HK-2 (cell line): ENCODE data around the gene STUM.
"Not testable (repeated sequence)": the region's sequence is repeated elsewhere in the genome, so short reads cannot be mapped to it uniquely, and the experiment has no call there.

Experiments used
- DNase-seq: peaks from one replicate; pipeline ENCODE4 v3.0.0-alpha.2; 2018; ENCODE audit not compliant: unreplicated experiment

Gene STUM

GRCh38 chr1:226603858-226604559, 55.4 kb downstream of the STUM start:
- DNase-seq, result no peak

DNA sequence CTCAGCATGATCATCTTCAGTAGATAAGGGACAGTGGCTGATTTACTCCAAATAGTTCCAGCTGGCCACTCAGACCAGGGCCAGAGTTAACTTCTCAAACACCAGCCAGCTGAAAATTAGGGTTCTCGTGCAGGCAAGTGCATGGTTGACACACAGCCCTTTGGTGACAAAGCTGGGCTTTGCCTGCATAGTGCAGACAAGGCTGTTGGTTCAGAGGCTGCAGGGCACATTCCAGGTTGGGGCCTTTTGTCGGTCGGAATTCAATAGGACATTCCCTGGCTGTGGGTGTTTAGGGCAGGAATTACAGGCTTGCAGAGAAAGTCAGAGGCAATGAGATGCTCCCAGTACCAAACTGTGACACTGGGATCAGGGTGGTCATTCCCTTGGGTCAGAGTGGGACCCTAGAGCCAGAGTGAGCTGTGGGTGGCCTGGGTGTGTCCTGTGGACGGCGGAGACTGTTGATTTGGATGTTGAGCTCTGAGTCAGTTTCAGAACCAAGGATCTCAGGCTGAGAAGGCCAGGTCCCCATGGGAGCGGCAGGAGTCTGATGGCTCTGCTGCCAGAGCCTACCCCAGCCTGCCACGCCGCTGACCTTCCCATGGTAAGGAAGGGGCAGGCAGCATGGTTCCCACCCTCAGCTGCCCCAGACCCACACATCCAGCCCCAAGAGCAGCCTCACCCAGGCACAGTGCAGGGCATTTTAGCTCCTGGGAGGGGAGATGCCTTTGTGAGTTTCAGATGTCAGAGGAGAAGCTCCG, 56.2 kb downstream of the STUM start:
- no peak for DNase-seq

GRCh38 chr1:226605318-226605950, 56.9 kb downstream of the STUM start:
- no peak for DNase-seq

- DNase-seq, result no peak
Measured at GRCh38 chr1:226606311-226607267, 58.0 kb downstream of the STUM start.

GRCh38 chr1:226607268-226607660, 58.7 kb downstream of the STUM start:
- DNase-seq, result no peak

GRCh38 chr1:226607821-226608220, 59.3 kb downstream of the STUM start:
- DNase-seq, result no peak

- DNase-seq, result peak; percentile 69
Measured at GRCh38 chr1:226608699-226609505, 60.3 kb downstream of the STUM start.

DNA sequence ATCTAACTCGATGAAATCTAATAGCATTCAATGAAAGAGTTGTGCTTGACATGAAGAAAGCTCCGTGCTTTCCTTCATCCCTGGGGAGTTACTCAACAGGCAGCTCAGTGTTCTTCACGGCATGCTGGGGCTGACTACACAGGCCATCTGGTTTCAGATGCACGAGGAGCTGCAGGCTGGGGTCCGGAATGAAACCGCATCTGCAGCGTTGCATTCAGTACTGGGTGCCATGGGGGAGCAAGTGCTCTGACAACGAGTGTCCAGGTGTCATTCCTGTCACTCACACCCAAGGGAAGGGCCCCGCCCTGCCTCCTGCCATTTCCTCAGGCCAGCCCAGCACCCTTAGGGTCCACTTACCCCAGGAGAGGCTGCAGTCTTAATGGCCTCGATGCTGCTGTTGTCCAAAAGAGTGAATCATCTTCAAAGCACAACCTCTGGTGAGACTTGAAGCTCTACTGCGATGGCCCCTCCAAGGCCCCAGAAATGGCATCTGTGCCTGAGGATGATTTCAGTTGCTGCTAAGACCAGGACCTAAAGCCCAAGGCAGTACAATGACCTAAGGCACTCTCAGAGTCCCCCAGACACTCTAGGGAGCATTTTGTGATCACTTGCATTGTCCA, 61.4 kb downstream of the STUM start:
- DNase-seq, result no peak

- DNase-seq, result no peak
Measured at GRCh38 chr1:226610671-226611070, 62.1 kb downstream of the STUM start.

GRCh38 chr1:226611301-226611700, 62.7 kb downstream of the STUM start:
- DNase-seq, result no peak

DNA sequence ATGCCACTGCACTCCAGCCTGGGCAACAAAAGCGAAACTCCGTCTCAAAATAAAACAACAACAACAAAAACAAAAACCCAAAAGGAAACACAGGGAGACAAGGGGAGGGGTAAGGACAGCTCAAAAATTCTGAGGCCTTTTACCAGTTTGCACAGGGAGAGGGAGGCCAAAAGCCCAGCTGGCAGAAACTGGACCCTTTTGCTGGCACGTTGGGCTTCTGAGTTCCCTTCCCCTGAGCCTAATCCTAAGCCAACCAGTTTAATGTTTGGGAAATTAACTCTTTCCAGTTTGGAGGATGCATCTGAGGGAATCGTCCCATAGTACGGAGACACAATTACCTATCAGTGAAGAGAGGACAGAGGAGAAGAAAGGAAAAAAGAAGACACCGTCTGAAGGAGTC, 63.4 kb downstream of the STUM start:
- not testable (repeated sequence) for DNase-seq

GRCh38 chr1:226615876-226616275, 67.3 kb downstream of the STUM start:
- no peak for DNase-seq

DNA sequence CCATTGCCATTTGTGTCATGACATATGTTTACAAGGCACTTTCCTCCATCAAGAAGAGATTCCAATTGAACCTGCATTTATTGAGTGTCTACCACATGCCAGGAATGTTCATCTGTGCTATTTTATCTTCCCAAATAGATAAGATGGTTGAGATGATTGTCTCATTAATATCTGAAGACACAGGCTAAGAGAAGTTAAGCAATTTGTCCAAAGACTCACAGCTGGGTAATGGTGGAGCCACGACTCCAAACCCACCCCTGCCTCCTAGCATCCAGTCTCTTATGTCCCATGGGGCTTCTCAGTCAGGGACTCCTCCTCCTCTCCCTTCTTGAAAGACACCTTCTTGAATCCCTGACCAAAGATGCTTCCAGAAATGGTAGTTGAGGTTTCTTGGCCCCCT, 68.1 kb downstream of the STUM start:
- DNase-seq, result no peak

- DNase-seq, result no peak
Measured at GRCh38 chr1:226617109-226617508, 68.5 kb downstream of the STUM start.

- not testable (repeated sequence) for DNase-seq
Measured at GRCh38 chr1:226617719-226618118, 69.2 kb downstream of the STUM start.

DNA sequence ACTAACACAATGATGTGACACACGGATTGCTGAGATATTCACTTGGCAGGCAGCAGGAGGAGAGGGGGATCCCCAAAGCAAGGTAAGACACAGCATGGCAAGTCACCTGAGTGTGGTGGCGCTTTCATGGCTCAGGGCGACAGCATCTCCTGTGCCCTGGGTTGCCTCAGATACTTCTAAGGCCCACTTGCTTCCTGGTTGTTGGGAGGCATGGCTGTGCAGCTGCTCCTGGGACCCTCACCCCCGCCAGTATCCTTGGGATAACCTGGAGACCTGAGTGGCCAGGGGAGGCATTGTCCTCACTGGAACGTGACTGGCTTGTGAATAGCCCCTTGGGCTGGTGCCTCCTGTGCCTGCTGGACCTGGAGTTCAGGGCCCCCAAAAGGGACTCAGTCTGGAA, 69.8 kb downstream of the STUM start:
- DNase-seq, result no peak

DNA sequence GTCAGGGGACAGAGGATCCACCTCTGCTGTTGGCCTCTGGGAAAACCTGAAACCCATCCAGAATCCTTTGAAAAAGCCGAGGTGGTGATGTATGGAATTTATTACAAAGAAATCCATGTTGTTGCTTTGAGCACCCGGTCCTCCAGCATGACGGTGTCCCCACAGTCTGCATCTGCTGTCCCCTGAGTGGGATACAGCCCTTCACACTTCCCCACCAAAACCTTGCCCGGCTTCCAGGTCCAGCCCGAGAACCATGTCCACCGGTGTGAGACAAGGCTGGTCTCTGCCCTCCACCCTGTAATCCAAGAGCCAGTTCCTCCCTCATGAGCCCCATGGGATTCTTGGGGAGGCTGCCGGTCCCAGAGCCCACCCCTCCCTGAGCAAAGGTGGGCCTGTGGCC, 70.5 kb downstream of the STUM start:
- no peak for DNase-seq

DNA sequence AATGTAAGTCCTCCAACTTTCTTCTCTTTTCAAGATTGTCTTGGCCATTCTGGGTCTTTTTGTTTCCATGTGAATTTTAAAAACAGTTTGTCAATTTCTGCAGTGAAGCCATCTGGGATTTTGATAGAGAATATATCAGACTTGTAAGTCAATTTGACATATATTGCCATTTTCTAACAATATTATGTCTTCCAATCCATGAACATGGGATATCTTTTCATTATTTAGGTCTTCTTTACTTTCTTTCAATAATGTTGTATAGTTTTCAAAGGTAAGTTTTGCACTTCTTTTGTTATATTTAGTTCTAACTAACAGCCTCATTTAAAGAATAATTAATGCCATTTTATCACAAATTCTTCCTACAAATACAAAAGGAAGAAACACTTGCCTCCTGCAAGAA, 73.4 kb downstream of the STUM start:
- no peak for DNase-seq

- DNase-seq, result no peak
Measured at GRCh38 chr1:226624526-226624925, 76.0 kb downstream of the STUM start.

- no peak for DNase-seq
Measured at GRCh38 chr1:226625326-226625725, 76.8 kb downstream of the STUM start.
